LNCaP clone FGC (cell line): ENCODE results near the gene SLC6A9.

Experiments
- DNase-seq: peaks from one replicate; pipeline ENCODE4 v3.0.0-alpha.2; 2011; ENCODE audit warnings: low read depth
- H3K4me3 ChIP-seq: 2 replicates; pipeline ENCODE4 v1.5.1; 2011; ENCODE audit warnings: mild to moderate bottlenecking, low read depth, low read length, control low read depth
- CTCF ChIP-seq: IDR thresholded peaks from 2 replicates; pipeline ENCODE4 v1.5.1; 2012; ENCODE audit warnings: mild to moderate bottlenecking; ENCODE audit not compliant: control insufficient read depth, insufficient read depth; ENCODE audit errors: extremely low read depth

Gene SLC6A9

DNA sequence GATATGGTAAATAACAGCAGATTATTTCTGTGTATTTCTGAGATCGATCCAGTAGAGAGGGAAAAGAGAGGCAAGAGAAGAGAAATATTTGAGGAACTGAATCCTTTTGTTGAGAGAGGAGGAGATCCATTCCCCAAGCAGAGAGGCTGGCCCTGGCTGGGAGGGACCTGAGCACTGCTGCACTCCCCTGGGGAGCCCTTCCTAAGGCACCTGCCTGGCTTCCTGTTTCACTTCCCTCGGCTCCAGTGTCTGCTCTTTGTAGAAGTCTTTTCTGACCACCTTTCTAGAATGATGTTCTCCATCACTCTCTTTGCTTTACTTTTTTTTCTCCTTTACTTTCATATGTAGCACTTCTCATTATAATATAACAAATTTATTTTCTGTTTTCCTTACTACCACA, 42.3 kb upstream of the SLC6A9 start:
- H3K4me3 ChIP-seq, result no peak overlapping the region
- no peak for DNase-seq
- no peak for TF ChIP-seq CTCF

DNA sequence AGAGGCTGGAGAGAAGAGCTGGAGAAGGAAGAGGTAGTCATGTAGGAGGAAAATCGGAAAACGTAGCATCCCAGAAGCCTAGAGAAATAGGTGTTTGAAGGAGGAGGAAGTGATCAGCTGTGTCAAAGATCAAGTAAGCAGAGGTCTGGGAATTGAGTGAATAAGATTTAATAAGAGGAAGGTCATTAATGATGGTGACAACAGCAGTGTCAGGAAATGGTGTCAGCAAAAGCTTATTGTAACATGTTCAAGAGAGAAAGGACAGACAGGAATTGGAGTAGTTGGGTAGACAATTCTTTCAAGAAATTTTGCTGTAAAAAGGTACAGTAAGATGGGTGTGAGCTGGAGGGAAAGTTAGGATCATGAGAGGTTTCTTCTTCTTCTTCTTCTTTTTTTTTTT, 41.6 kb upstream of the SLC6A9 start:
- no peak overlapping the region for H3K4me3 ChIP-seq
- DNase-seq, result no peak
- no peak for TF ChIP-seq CTCF

DNA sequence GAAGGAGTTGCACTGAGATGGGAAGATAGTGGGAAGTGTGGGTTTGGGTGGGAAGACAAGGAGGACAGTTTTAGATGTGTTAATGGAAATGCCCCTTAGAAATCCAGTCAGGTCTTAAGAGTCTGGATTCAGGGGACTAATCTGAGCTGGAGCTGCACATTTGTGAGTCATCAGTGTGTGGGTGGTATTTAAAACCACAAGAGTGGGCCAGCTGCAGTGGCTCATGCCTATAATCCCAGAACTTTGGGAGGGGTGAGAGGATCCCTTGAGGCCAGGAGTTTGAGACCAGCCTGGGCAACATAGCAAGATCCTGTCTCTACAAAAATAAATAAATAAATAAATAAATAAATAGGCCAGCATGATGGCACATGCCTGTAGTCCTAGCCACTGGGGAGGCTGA, 40.9 kb upstream of the SLC6A9 start:
- H3K4me3 ChIP-seq, result no peak overlapping the region
- DNase-seq, result no peak
- no peak for TF ChIP-seq CTCF

DNA sequence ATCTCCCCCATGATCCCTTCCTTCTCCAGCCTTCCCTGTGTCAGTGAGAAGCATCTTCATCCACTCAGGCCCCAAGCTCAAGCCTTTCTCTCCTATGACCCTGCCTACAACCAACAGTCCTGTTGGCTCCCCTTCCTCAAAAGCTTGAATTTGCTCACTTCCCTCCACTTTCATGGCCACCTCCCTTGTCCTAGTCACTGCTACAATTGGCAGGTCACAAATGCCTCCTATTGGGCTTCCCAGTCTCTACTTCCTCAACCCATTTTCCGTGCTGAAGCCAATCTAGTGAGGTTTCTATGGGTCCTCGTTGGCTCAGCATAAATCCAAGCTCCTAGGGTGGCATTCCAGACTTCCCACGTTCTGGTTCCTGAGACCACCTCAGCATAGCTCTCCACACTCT, 40.2 kb upstream of the SLC6A9 start:
- no peak for TF ChIP-seq CTCF
- no peak for DNase-seq
- no peak overlapping the region for H3K4me3 ChIP-seq

GRCh38 chr1:44068442-44068921, 37.2 kb upstream of the SLC6A9 start:
- H3K4me3 ChIP-seq, result no peak overlapping the region
- no peak for DNase-seq
- no peak for TF ChIP-seq CTCF

DNA sequence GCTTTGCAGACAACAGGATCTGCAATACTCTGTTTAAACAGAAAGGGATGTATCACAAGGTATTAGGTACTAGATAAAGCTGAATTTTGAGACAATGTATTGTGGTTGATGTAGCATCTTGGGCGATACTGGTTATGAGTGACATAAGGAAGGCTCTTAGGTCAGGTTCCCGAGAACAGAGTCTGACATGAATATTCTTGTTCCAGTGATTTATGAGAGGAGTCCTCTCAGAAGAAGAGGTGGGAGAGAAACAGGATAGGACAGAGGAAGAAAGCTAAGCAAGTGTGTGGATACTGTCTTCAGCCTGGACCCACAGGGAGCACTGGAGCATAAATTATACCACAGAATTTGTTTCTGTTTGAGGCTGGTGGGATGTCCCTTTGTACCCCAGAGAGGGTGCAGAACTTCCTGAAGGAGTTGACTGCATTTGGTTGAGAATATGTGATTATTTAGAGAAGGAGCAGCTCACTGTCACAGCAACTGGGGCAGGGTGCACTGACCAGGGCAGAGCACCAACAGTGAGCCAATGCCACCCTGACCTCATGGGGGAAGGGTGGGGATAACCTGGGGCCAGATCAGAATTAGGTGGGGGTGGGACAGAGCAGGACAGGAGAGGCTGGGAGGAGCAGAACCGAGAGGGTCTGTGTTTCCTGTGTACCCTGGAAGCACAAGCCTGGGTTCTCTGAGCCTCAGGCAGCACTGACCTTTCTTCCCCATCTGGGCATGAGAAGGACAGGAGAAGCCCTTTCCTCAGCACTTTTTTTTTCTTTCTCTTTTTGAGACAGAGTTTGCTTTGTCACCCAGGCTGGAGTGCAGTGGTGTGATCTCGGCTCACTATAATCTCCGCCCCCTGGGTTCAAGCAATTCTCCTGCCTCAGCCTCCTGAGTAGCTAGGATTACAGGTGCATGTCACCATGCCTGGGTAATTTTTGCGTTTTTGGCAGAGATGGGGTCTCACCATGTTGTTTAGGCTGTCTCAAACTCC, 36.3 kb upstream of the SLC6A9 start:
- no peak for TF ChIP-seq CTCF
- no peak overlapping the region for H3K4me3 ChIP-seq
- DNase-seq, result no peak

- no peak overlapping the region for H3K4me3 ChIP-seq
- no peak for DNase-seq
- TF ChIP-seq CTCF, result no peak
Measured at GRCh38 chr1:44062656-44063179, 31.5 kb upstream of the SLC6A9 start.
